Gastrocnemius medialis (tissue), 4 donors: ENCODE measurements around the gene PRKCA. TPM values are rescaled to one million over a fixed set of nuclear protein-coding genes. Genes with fewer than 3 reads are reported as not detected.

Experiments
- ATAC-seq, 2 donors: fragments of 150-250 bp; one replicate each; pipeline ENCODE4 v1.9.1; 2016
- DNase-seq, 2 donors: peaks; one replicate each; pipeline ENCODE4 v3.0.0-alpha.2; 2019
- H3K27ac ChIP-seq, 4 donors: fragments of 200-600 bp; sonication (generic); 1 replicate in 1 of 4; 2 replicates in 3 of 4; pipeline ENCODE4 v1.5.1; 2016 to 2018; ENCODE audit warnings: mild to moderate bottlenecking in 2 of 4, moderate library complexity in 1 of 4
- H3K27me3 ChIP-seq, 3 donors: fragments of 200-600 bp; sonication (generic) in 2 of 3; 1 replicate in 1 of 3; 2 replicates in 2 of 3; pipeline versions ENCODE4 v1.5.1 to v1.6.0; 2016 to 2019; ENCODE audit warnings: mild to moderate bottlenecking in 1 of 3, moderate library complexity in 1 of 3
- H3K36me3 ChIP-seq, 2 donors: fragments of 200-600 bp; sonication (generic) in 1 of 2; one replicate each; pipeline ENCODE4 v1.5.1; 2017 to 2018
- H3K4me1 ChIP-seq, 2 donors: fragments of 200-600 bp; sonication (generic) in 1 of 2; one replicate each; pipeline ENCODE4 v1.5.1; 2016 to 2017; ENCODE audit warnings: mild to moderate bottlenecking in 2 of 2
- H3K4me3 ChIP-seq, 4 donors: fragments of 200-600 bp; sonication (generic) in 3 of 4; 1 replicate in 1 of 4; 2 replicates in 3 of 4; pipeline ENCODE4 v1.5.1; 2016 to 2019; ENCODE audit warnings: mild to moderate bottlenecking in 2 of 4
- H3K9me3 ChIP-seq, 3 donors: fragments of 200-600 bp; sonication (generic) in 2 of 3; 1 replicate in 1 of 3; 2 replicates in 2 of 3; pipeline ENCODE4 v1.5.1; 2016 to 2019
- POLR2A ChIP-seq, 2 donors: fragments of 450-650 bp; IDR thresholded peaks; one replicate each; pipeline ENCODE4 v1.6.1; 2017; ENCODE audit warnings: antibody characterized with exemption in 2 of 2, mild to moderate bottlenecking in 2 of 2, moderate library complexity in 2 of 2
- in situ Hi-C, 4 donors: fragments of 200-750 bp; cut with MboI; loops; one replicate each; pipeline versions ENCODE4 v1.15.0 to v1.8.0; 2017; ENCODE audit warnings: low sequenced_read_pairs in 4 of 4
- intact Hi-C: fragments of 100-400 bp; cut with DNase I; formaldehyde crosslinking; loops from one replicate; pipeline ENCODE4 v1.15.1; 2023; ENCODE audit warnings: low total_unique reads
- total RNA-seq, 4 donors: library from RNA; depleted of rRNA; stranded (reverse); fragments of >200 nt; gene quantifications; one replicate each; pipeline versions ENCODE4 v1.1.0 to v1.2.3, GENCODE V29; 2016
- TF ChIP-seq, protein P1 (sequence below), 5 experiments: fragments of 450-650 bp in 3 of 5; fragments of 200-600 bp in 2 of 5; sonication (generic) in 2 of 5; IDR thresholded peaks in 4 of 5; conservative IDR thresholded peaks in 1 of 5; 1 replicate in 4 of 5; 2 replicates in 1 of 5; pipeline ENCODE4 v1.5.1; 2016 to 2019; ENCODE audit warnings: antibody characterized with exemption in 5 of 5, mild to moderate bottlenecking in 3 of 5, moderate library complexity in 3 of 5

Gene PRKCA
- total RNA-seq, 4 donors from 2014 or later, result 7.6 to 16.8 (median 11.1) TPM

DNA sequence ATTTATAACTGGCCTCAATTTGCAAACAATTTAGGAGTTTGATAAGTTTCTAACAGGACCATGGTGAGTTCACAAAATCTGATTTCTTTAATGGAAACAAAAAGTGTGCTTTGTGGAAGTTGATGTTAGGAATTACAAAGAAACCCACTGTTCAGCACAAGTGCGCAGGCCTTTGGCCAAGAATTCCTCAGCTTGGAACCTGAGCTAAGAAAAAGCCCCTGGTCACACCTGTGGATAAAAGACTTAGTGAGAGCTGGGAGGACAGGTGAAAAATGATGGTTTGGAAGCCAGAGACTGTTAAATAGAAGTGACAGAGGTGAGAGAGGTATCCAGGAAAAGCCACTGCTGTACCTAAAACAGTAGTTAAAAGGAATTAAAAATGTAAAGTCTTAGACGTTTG lies 64.7 kb downstream of the PRKCA start:
- H3K9me3 ChIP-seq, result no peaks in the 10 kb centered on the region
- in situ Hi-C loops, result loop anchor here in 1 of 4 donors (10.0 kb wide), 1 partner anchor 62 kb away; the partner anchor contains the start of gene PRKCA

DNA sequence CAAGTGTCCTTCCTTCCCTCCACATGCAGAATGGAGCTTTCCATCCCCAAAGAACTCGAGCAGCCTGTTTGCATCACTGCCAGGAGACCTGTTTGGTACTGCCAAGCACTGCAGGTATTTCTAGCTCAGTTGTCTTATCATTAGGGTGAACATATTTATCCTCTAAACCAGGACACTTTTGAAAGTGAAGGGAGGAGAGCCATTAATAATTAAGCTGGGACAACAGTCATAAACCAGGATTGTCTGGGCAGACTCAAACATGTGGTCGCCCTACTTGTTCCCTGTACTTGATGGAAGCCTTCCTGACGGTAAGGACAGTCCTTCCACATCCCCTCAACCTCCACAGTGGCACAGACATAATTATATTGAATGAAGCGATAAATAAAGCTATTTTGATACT lies 67.4 kb downstream of the PRKCA start:
- Histone ChIP-seq H3K27me3 (no peaks in the 10 kb centered on the region), H3K4me3 (no peak overlapping the region), H3K4me1 (no peaks in the 10 kb centered on the region), H3K36me3 (no peaks in the 10 kb centered on the region), H3K27ac (no peak overlapping the region), H3K9me3 (no peaks in the 10 kb centered on the region)
- TF ChIP-seq, protein P1, sequence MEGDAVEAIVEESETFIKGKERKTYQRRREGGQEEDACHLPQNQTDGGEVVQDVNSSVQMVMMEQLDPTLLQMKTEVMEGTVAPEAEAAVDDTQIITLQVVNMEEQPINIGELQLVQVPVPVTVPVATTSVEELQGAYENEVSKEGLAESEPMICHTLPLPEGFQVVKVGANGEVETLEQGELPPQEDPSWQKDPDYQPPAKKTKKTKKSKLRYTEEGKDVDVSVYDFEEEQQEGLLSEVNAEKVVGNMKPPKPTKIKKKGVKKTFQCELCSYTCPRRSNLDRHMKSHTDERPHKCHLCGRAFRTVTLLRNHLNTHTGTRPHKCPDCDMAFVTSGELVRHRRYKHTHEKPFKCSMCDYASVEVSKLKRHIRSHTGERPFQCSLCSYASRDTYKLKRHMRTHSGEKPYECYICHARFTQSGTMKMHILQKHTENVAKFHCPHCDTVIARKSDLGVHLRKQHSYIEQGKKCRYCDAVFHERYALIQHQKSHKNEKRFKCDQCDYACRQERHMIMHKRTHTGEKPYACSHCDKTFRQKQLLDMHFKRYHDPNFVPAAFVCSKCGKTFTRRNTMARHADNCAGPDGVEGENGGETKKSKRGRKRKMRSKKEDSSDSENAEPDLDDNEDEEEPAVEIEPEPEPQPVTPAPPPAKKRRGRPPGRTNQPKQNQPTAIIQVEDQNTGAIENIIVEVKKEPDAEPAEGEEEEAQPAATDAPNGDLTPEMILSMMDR (IDR thresholded peaks at IDR 0.05 in 4 of 5, conservative IDR thresholded peaks at IDR 0.05 in 1 of 5), result no peak
- TF ChIP-seq POLR2A (IDR thresholded peaks at IDR 0.05), result no peak
- no peak for ATAC-seq
- in situ Hi-C loops, result loop anchor here in 1 of 4 donors (10.0 kb wide), 1 partner anchor 65 kb away; the partner anchor contains the start of gene PRKCA
- no peak for DNase-seq
- intact Hi-C loops, result no loop called here

More for the DNA sequence above, 64.7 kb downstream of the PRKCA start:
- Histone ChIP-seq H3K4me1 (no peaks in the 10 kb centered on the region), H3K27me3 (no peaks in the 10 kb centered on the region), H3K36me3 (no peaks in the 10 kb centered on the region), H3K27ac (no peak overlapping the region), H3K4me3 (no peak overlapping the region)
- TF ChIP-seq POLR2A (IDR thresholded peaks at IDR 0.05), result no peak
- TF ChIP-seq, protein P1 (IDR thresholded peaks at IDR 0.05 in 4 of 5, conservative IDR thresholded peaks at IDR 0.05 in 1 of 5), result no peak
- DNase-seq (no peak), ATAC-seq (no peak)
- intact Hi-C loops, result no loop called here

DNA sequence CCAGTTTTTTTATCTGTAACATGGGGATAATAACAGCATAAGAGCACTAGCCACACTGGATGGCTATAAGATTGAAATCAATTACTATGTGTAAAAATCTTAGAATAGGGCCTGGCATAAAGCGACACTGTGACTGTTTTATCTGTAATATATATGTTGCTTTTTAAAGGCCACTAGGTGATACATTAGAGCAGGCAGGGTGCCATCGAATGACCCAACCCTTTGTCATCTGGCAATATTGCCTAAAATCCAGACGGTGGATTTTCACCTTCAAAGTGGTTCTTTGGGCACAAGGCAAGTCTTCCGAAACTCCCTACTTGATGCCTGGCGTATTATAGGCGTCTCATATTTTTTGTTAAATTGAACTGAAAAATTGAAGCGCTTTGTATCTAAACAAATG lies 69.1 kb downstream of the PRKCA start:
- H3K4me1 ChIP-seq, result no peaks in the 10 kb centered on the region
- intact Hi-C loops, result no loop called here
- H3K9me3 ChIP-seq, result no peaks in the 10 kb centered on the region
- ATAC-seq, result no peak
- H3K27me3 ChIP-seq, result no peaks in the 10 kb centered on the region
- TF ChIP-seq POLR2A (IDR thresholded peaks at IDR 0.05), result no peak
- in situ Hi-C loops, result no loop called here
- no peak overlapping the region for H3K4me3 ChIP-seq
- no peaks in the 10 kb centered on the region for H3K36me3 ChIP-seq
- no peak overlapping the region for H3K27ac ChIP-seq
- no peak for DNase-seq

DNA sequence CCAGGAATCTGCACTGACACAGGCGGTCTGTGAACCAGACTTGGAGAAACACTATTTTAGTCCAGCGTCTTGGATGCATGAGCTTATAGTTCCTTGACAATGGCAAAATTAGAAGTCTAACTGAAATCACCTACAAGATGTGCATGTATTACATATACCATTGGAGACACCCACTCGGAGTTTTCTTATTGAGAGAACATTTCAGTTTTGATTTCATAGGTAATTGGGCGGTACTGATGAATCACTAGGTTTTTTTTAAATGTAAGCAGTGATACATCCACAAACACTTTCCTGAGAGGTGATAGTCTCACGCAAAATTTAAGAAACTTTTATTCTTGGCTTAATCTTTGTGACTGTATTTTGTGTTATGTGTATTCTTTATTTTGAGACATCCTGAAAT lies 69.8 kb downstream of the PRKCA start:
- Histone ChIP-seq H3K4me1 (no peaks in the 10 kb centered on the region), H3K4me3 (no peak overlapping the region), H3K27ac (no peak overlapping the region), H3K36me3 (no peaks in the 10 kb centered on the region), H3K27me3 (no peaks in the 10 kb centered on the region), H3K9me3 (no peaks in the 10 kb centered on the region)
- ATAC-seq, result no peak
- in situ Hi-C loops, result no loop called here
- intact Hi-C loops, result no loop called here
- DNase-seq, result no peak
- TF ChIP-seq, protein P1 (IDR thresholded peaks at IDR 0.05 in 4 of 5, conservative IDR thresholded peaks at IDR 0.05 in 1 of 5), result no peak
- TF ChIP-seq POLR2A (IDR thresholded peaks at IDR 0.05), result no peak

DNA sequence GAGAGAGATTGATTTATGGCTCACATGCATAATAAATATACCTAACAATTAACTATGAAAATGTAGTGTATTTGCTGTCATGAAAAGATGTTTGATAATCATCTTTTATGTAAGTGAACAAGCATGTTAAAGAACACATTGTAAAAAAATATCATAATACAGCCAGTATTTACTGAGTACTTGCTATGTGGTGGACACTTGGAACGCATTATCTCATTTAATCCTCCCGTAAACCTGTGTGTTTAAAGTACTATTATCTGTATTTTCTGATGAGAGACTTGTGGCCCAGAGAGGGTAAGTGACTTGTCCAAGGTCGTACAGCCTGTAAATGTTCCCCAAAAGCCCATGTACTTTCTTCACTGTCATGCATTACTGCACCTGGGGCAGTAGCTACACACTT lies 70.7 kb downstream of the PRKCA start:
- DNase-seq (no peak), ATAC-seq (no peak)
- no peak overlapping the region for H3K4me3 ChIP-seq
- TF ChIP-seq, protein P1 (IDR thresholded peaks at IDR 0.05 in 4 of 5, conservative IDR thresholded peaks at IDR 0.05 in 1 of 5), result no peak
- TF ChIP-seq POLR2A (IDR thresholded peaks at IDR 0.05), result no peak
- in situ Hi-C loops (no loop called here), intact Hi-C loops (no loop called here)
- H3K4me1 ChIP-seq, result no peaks in the 10 kb centered on the region
- H3K27me3 ChIP-seq, result no peaks in the 10 kb centered on the region
- no peak overlapping the region for H3K27ac ChIP-seq
- no peaks in the 10 kb centered on the region for H3K9me3 ChIP-seq
- H3K36me3 ChIP-seq, result no peaks in the 10 kb centered on the region
